Spleen (tissue), 11 donors: ENCODE measurements around the gene MEIS1. TPM values are rescaled to one million over a fixed set of nuclear protein-coding genes. Genes with fewer than 3 reads are reported as not detected.

ENCODE experiments used
- DNase-seq: peaks from one replicate; pipeline ENCODE4 v3.0.0-alpha.2; 2020
- H3K27ac ChIP-seq, 8 donors: fragments of 200-600 bp; sonication (generic) in 7 of 8; 1 replicate in 4 of 8; 2 replicates in 4 of 8; pipeline versions ENCODE4 v1.5.0 to v1.8.0; 2016 to 2021; ENCODE audit warnings: inconsistent platforms in 4 of 8, mild to moderate bottlenecking in 4 of 8, moderate library complexity in 1 of 8
- H3K27me3 ChIP-seq, 7 donors: fragments of 200-600 bp; sonication (generic) in 6 of 7; replicated peaks in 1 of 7; 1 replicate in 4 of 7; 2 replicates in 3 of 7; pipeline versions ENCODE4 v1.5.0 to v1.8.0; 2016 to 2021; ENCODE audit warnings: inconsistent platforms in 3 of 7, mild to moderate bottlenecking in 1 of 7
- H3K36me3 ChIP-seq, 6 donors: fragments of 200-600 bp; sonication (generic) in 5 of 6; 1 replicate in 4 of 6; 2 replicates in 2 of 6; pipeline versions ENCODE4 v1.5.0 to v1.8.0; 2016 to 2021; ENCODE audit warnings: inconsistent platforms in 2 of 6
- H3K4me1 ChIP-seq, 6 donors: fragments of 200-600 bp; sonication (generic) in 5 of 6; 1 replicate in 3 of 6; 2 replicates in 3 of 6; pipeline versions ENCODE4 v1.5.0 to v1.8.0; 2016 to 2021; ENCODE audit warnings: inconsistent platforms in 3 of 6
- H3K4me3 ChIP-seq, 8 donors: fragments of 200-600 bp; sonication (generic) in 7 of 8; 1 replicate in 4 of 8; 2 replicates in 4 of 8; pipeline versions ENCODE4 v1.5.0 to v1.8.0; 2016 to 2021; ENCODE audit warnings: inconsistent platforms in 4 of 8, mild to moderate bottlenecking in 4 of 8, moderate library complexity in 2 of 8
- H3K9me3 ChIP-seq, 8 donors: fragments of 200-600 bp; sonication (generic) in 7 of 8; 1 replicate in 4 of 8; 2 replicates in 4 of 8; pipeline versions ENCODE4 v1.5.0 to v1.8.0; 2016 to 2021; ENCODE audit warnings: inconsistent platforms in 4 of 8
- CTCF ChIP-seq, 11 experiments: fragments of 200-600 bp in 7 of 11; fragments of 450-650 bp in 4 of 11; sonication (generic) in 4 of 11; IDR thresholded peaks in 8 of 11; conservative IDR thresholded peaks in 3 of 11; 1 replicate in 7 of 11; 2 replicates in 4 of 11; pipeline versions ENCODE4 v1.4.0 to v1.8.0; 2016 to 2021; ENCODE audit warnings: antibody characterized with exemption in 11 of 11, inconsistent platforms in 4 of 11, mild to moderate bottlenecking in 1 of 11
- POLR2A ChIP-seq, 3 donors: fragments of 450-650 bp; IDR thresholded peaks; one replicate each; pipeline ENCODE4 v1.5.1; 2017; ENCODE audit warnings: antibody characterized with exemption in 3 of 3, mild to moderate bottlenecking in 1 of 3
- POLR2AphosphoS5 ChIP-seq, 3 donors: sonication (generic); formaldehyde crosslinking; IDR thresholded peaks; one replicate each; pipeline ENCODE4 v1.5.1; 2017; ENCODE audit warnings: antibody characterized with exemption in 3 of 3
- WGBS, 5 donors: extraction: QIAGEN DNeasy Blood & Tissue Kit in 3 of 5; methylation state at CpG; one replicate each; pipeline versions ENCODE4 v1.1.5 to v1.1.7; 2013 to 2018; 5-methylcytosine and 5-hydroxymethylcytosine counted together
- intact Hi-C: fragments of 100-400 bp; cut with DNase I; formaldehyde crosslinking; loops from one replicate; pipeline ENCODE4 v1.15.0; 2023; ENCODE audit warnings: low total_unique reads
- polyA plus RNA-seq, 3 donors: library from polyadenylated mRNA; stranded (reverse); fragments of 200-250 nt; gene quantifications; one replicate each; pipeline ENCODE4 v1.2.1, GENCODE V29; 2013
- total RNA-seq, 7 donors: library from RNA; depleted of rRNA in 3 of 7; stranded (reverse); fragments of >200 nt in 3 of 7; fragmentation: NEBNext Ultra II Directional in 4 of 7; extraction: Animal tissue kit (Norgen Biotek cat#: 25700) in 4 of 7; gene quantifications; one replicate each; pipeline versions ENCODE4 v1.1.0 to v1.2.1, GENCODE V29; 2016 to 2021
- donor health status: healthy with polysubstance abuse.
- donor health status: DM: no; HTN: no; CAD: no; lungs with moderate emphysema.
- donor health status: DM: no; HTN: no; CAD: no.
- donor health status: Bipolar disorder and iron deficiency.
- donor health status: healthy.
- donor health status: DM: no; HTN: no; CAD: no.
- donor health status: DM: yes; HTN: yes; CAD: no.

The MEIS1 gene
- total and polyA plus RNA-seq, 10 donors: 13.1 to 81.4 (median 28.2) TPM

GRCh38 chr2:66543257-66543767, 108.4 kb downstream of the MEIS1 start:
- intact Hi-C loops: no loop called here
- Histone ChIP-seq H3K4me3 (no peak overlapping the region), H3K36me3 (peaks cover 0 to 3% (median 0%) of the 10 kb centered on the region in 6 donors), H3K4me1 (peaks cover 0 to 6% (median 0%) of the 10 kb centered on the region in 6 donors), H3K27me3 (no peaks in the 10 kb centered on the region), H3K27ac (no peak overlapping the region), H3K9me3 (no peaks in the 10 kb centered on the region)
- DNase-seq: no peak
- TF ChIP-seq POLR2AphosphoS5 (IDR thresholded peaks at IDR 0.05): no peak
- no peak for TF ChIP-seq CTCF (IDR thresholded peaks at IDR 0.05 in 8 of 11, conservative IDR thresholded peaks at IDR 0.05 in 3 of 11)
- no peak for TF ChIP-seq POLR2A (IDR thresholded peaks at IDR 0.05)
- WGBS, 5 donors: 48 to 59% (median 55%) methylated on average over 5 of the region's 5 CpGs

DNA sequence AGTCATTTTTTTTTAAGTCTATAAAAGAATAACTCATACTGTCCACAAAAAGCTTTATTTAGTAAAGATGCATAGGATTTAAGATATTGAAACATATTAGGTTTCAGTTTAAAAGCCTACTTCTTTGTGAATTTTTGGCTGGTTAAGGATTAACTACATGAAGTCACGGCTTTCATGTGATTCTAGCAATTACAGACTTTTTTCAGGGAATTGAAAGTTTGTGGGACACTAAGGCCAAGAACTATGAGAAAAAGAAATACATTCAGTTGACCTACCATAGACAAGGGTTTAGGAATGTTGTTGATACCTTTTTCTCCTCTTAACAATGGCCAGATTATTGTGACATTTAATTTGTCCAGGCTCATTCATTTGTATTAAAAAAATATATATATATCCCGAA, 109.3 kb downstream of the MEIS1 start:
- Histone ChIP-seq H3K36me3 (peaks cover 0 to 8% (median 0%) of the 10 kb centered on the region in 6 donors), H3K9me3 (no peaks in the 10 kb centered on the region), H3K27me3 (no peaks in the 10 kb centered on the region), H3K4me3 (no peak overlapping the region), H3K4me1 (peaks cover 0 to 6% (median 0%) of the 10 kb centered on the region in 6 donors), H3K27ac (no peak overlapping the region)
- intact Hi-C loops: no loop called here
- 77 to 91% (median 86%) methylated on average over 2 of the region's 2 CpGs for WGBS, 5 donors
- TF ChIP-seq CTCF (IDR thresholded peaks at IDR 0.05 in 8 of 11, conservative IDR thresholded peaks at IDR 0.05 in 3 of 11): no peak
- no peak for TF ChIP-seq POLR2AphosphoS5 (IDR thresholded peaks at IDR 0.05)
- DNase-seq: no peak

- Histone ChIP-seq H3K9me3 (no peaks in the 10 kb centered on the region), H3K27ac (no peak overlapping the region), H3K36me3 (peaks cover 0 to 8% (median 0%) of the 10 kb centered on the region in 6 donors), H3K4me1 (peaks cover 0 to 6% (median 0%) of the 10 kb centered on the region in 6 donors), H3K27me3 (no peaks in the 10 kb centered on the region), H3K4me3 (no peak overlapping the region)
- intact Hi-C loops: no loop called here
- no peak for DNase-seq
- no peak for TF ChIP-seq CTCF (IDR thresholded peaks at IDR 0.05 in 8 of 11, conservative IDR thresholded peaks at IDR 0.05 in 3 of 11)
- TF ChIP-seq POLR2AphosphoS5 (IDR thresholded peaks at IDR 0.05): no peak
- no peak for TF ChIP-seq POLR2A (IDR thresholded peaks at IDR 0.05)
These were observed 110.3 kb downstream of the MEIS1 start for GRCh38 chr2:66545258-66545657.

DNA sequence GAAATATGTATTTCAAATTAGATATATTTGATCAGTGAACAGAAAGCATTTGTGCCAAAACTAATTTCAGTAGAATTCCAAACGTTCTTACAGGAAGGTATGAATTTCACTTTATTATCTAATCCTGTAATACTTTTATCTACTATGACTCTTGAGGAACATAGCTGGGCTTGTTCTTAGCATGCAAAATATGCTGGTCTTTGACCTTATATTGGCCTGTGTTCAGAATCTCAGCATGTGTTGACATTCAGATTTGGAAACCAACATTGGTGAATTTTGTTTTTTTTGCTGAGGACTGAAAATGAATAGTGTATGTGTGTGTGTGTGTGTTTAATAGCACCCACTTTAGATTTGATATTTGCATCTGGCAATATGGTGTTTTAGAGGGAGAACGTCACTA, 112.2 kb downstream of the MEIS1 start:
- H3K36me3 ChIP-seq: peaks cover 0 to 8% (median 0%) of the 10 kb centered on the region in 6 donors
- intact Hi-C loops: no loop called here
- H3K9me3 ChIP-seq: no peaks in the 10 kb centered on the region
- no peak overlapping the region for H3K4me3 ChIP-seq
- no peak overlapping the region for H3K27ac ChIP-seq
- H3K27me3 ChIP-seq: no peaks in the 10 kb centered on the region
- WGBS, 5 donors: 57 to 81% (median 66%) methylated on average over 2 of the region's 2 CpGs
- TF ChIP-seq POLR2A (IDR thresholded peaks at IDR 0.05) (no peak), POLR2AphosphoS5 (IDR thresholded peaks at IDR 0.05) (no peak), CTCF (IDR thresholded peaks at IDR 0.05 in 8 of 11, conservative IDR thresholded peaks at IDR 0.05 in 3 of 11) (no peak)
- peaks cover 0 to 5% (median 0%) of the 10 kb centered on the region in 6 donors for H3K4me1 ChIP-seq
- DNase-seq: no peak
